ENCODE results near the gene LITAFD. TPM values are rescaled to one million over a fixed set of nuclear protein-coding genes. Genes with fewer than 3 reads are reported as not detected.
"Not testable (repeated sequence)": the region's sequence is repeated elsewhere in the genome, so short reads cannot be mapped to it uniquely, and the experiment has no call there.

Gene LITAFD
- total RNA-seq, 1 experiment from 2014 or later: not detected

DNA sequence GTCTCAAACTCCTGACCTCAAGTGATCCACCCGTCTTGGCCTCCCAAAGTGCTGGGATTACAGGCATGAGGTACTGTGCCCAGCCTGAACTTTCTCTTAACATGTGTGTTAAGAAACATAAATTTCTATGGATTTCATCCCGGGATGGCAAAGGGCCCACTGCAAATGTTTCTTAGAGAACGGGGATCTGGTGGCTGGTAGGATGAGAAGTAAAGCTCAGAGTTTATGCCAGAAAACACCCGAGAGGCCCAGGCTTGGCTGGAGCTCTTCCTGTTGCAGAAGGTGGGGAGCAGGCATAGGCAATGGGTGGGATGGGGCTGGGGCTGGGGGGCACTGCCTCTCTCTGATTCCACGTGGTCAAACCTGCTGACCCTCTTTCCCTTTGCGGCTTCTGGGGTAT, 7.8 kb upstream of the LITAFD start:
- no peaks in the 10 kb centered on the region for H3K9me3 ChIP-seq (ENCODE audit: insufficient read depth, low read depth)
- H3K27me3 ChIP-seq (ENCODE audit: insufficient read depth, low read depth): no peaks in the 10 kb centered on the region
- peaks cover 47% of the 10 kb centered on the region for H3K4me1 ChIP-seq (replicated peaks; ENCODE audit: insufficient read depth)
- H3K79me2 ChIP-seq (ENCODE audit: low read depth): no peaks in the 10 kb centered on the region
- H3K27ac ChIP-seq: no peak overlapping the region
- CTCF ChIA-PET: no interaction called here
- H3K4me2 ChIP-seq: no peak overlapping the region
- peaks cover 51% of the 10 kb centered on the region for H3F3A ChIP-seq (ENCODE audit: insufficient read depth, low read depth)
- no peak for TF ChIP-seq EZH2 (IDR thresholded peaks at IDR 0.05; ENCODE audit: low read depth)
- TF ChIP-seq, protein P1, sequence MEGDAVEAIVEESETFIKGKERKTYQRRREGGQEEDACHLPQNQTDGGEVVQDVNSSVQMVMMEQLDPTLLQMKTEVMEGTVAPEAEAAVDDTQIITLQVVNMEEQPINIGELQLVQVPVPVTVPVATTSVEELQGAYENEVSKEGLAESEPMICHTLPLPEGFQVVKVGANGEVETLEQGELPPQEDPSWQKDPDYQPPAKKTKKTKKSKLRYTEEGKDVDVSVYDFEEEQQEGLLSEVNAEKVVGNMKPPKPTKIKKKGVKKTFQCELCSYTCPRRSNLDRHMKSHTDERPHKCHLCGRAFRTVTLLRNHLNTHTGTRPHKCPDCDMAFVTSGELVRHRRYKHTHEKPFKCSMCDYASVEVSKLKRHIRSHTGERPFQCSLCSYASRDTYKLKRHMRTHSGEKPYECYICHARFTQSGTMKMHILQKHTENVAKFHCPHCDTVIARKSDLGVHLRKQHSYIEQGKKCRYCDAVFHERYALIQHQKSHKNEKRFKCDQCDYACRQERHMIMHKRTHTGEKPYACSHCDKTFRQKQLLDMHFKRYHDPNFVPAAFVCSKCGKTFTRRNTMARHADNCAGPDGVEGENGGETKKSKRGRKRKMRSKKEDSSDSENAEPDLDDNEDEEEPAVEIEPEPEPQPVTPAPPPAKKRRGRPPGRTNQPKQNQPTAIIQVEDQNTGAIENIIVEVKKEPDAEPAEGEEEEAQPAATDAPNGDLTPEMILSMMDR (conservative IDR thresholded peaks at IDR 0.05): no peak
- no peaks in the 10 kb centered on the region for H3K9me2 ChIP-seq (ENCODE audit: insufficient read depth)
- H4K20me1 ChIP-seq (ENCODE audit: insufficient read depth): no peaks in the 10 kb centered on the region
- no peak overlapping the region for H2AFZ ChIP-seq
- intact Hi-C loops (cut with micrococcal nuclease; ENCODE audit: unreplicated experiment): loop anchor here (10.0 kb wide), 1 partner anchor 220 kb away; the partner anchor contains the start of gene HAPSTR1
- BruUV-seq (replicated peaks): no TSS peak
- no peak overlapping the region for H3K4me3 ChIP-seq
- POLR2A ChIA-PET (ENCODE audit: unreplicated experiment): interaction anchor here (0.7 kb wide), 1 partner anchor 203 kb away, joined by 12 read pairs; no protein-coding TSS in a partner anchor
- DNase-seq: no peak
- no peaks in the 10 kb centered on the region for H3K36me3 ChIP-seq (ENCODE audit: low read depth)

DNA sequence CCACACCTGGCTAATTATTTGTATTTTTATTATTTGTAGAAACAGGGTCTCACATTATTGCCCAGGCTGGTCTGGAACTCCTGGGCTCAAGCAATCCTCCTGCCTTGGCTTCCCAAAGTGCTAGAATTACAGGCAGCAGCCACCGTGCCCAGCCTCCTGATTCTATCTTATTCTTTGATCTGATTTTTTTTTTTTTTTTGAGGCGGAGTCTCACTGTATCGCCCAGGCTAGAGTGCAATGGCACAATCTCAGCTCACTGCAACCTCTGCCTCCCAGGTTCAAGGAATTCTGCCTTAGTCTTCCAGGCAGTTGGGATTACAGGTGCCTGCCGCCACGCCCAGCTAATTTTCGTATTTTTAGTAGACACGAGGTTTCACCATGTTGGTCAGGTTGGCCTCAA, 6.8 kb upstream of the LITAFD start:
- CTCF ChIA-PET; H3K27me3 ChIP-seq (ENCODE audit: insufficient read depth, low read depth); H3K9me2 ChIP-seq (ENCODE audit: insufficient read depth); H4K20me1 ChIP-seq (ENCODE audit: insufficient read depth); H3K4me3 ChIP-seq; H3K4me2 ChIP-seq; DNase-seq; POLR2A ChIA-PET (ENCODE audit: unreplicated experiment); H2AFZ ChIP-seq; H3K36me3 ChIP-seq (ENCODE audit: low read depth); H3K9me3 ChIP-seq (ENCODE audit: insufficient read depth, low read depth); BruUV-seq (replicated peaks); H3K27ac ChIP-seq; H3K79me2 ChIP-seq (ENCODE audit: low read depth): not testable (repeated sequence)
- Histone ChIP-seq H3F3A (ENCODE audit: insufficient read depth, low read depth) (peaks cover 54% of the 10 kb centered on the region), H3K4me1 (replicated peaks; ENCODE audit: insufficient read depth) (peaks cover 45% of the 10 kb centered on the region)
- intact Hi-C loops (cut with micrococcal nuclease; ENCODE audit: unreplicated experiment): loop anchor here (10.0 kb wide), 1 partner anchor 219 kb away; the partner anchor contains the start of gene HAPSTR1

DNA sequence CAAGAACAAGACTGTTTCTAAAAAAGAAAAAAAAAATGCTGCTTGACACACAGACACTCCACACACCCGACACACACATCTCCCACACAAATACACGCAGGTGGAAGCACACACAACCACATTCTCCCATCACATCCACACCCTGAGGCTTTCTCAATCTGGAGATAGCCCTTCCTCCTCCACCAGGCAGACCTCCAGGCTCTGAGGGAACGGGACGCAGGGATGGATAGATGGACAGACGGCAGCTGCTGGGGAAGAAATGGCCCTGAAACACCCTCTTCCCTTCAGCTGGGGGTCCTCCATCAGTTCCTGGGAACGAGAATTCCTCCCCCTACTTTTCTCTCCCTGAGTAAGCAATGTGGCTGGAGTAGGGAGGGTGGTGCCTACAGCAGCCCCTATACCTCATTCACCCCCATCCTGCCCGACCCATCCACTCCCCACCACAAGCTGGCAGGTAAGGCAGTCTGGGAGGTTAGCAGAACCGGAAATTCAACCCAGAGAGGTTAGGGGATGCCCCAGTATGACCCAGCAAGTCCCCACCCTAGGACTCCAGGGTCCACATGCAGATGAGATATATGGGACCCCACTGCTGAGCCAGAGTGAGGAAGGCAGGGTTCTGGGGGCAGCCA, 4.1 kb upstream of the LITAFD start:
- Histone ChIP-seq H3K4me1 (replicated peaks; ENCODE audit: insufficient read depth) (peaks cover 23% of the 10 kb centered on the region), H3K9me2 (ENCODE audit: insufficient read depth) (no peaks in the 10 kb centered on the region), H4K20me1 (ENCODE audit: insufficient read depth) (no peaks in the 10 kb centered on the region), H2AFZ (no peak overlapping the region), H3K36me3 (ENCODE audit: low read depth) (no peaks in the 10 kb centered on the region), H3K9me3 (ENCODE audit: insufficient read depth, low read depth) (no peaks in the 10 kb centered on the region), H3K27me3 (ENCODE audit: insufficient read depth, low read depth) (no peaks in the 10 kb centered on the region), H3F3A (ENCODE audit: insufficient read depth, low read depth) (peaks cover 28% of the 10 kb centered on the region), H3K4me2 (peak overlapping the region; percentile 72), H3K27ac (peak overlapping the region; percentile 76), H3K4me3 (no peak overlapping the region), H3K79me2 (ENCODE audit: low read depth) (no peaks in the 10 kb centered on the region)
- TF ChIP-seq EZH2 (IDR thresholded peaks at IDR 0.05; ENCODE audit: low read depth): no peak
- TF ChIP-seq, protein P1 (conservative IDR thresholded peaks at IDR 0.05): no peak
- no TSS peak for BruUV-seq (replicated peaks)
- CTCF ChIA-PET: interaction anchor here (0.6 to 2.2 kb wide), 2 partner anchors 9 to 304 kb away, joined by 3 to 13 read pairs; partner anchors contain the start of gene CARHSP1
- intact Hi-C loops (cut with micrococcal nuclease; ENCODE audit: unreplicated experiment): loop anchor here (2.0 to 10.0 kb wide), 2 partner anchors 81 to 217 kb away; partner anchors contain the start of genes HAPSTR1, PMM2 and TMEM186
- POLR2A ChIA-PET (ENCODE audit: unreplicated experiment): interaction anchor here (0.5 to 0.7 kb wide), 2 partner anchors 9 to 147 kb away, joined by 4 to 15 read pairs; partner anchors contain the start of gene CARHSP1
- DNase-seq: peak; percentile 65 to 70
